ENCODE results near the gene MYOM3. TPM values are rescaled to one million over a fixed set of nuclear protein-coding genes. Genes with fewer than 3 reads are reported as not detected.
A peak's percentile ranks its signal among the peaks of the same experiment; 100 is the strongest.

The MYOM3 gene
- total and polyA plus RNA-seq, 2 donors = 0.29 to 7.7 TPM

DNA sequence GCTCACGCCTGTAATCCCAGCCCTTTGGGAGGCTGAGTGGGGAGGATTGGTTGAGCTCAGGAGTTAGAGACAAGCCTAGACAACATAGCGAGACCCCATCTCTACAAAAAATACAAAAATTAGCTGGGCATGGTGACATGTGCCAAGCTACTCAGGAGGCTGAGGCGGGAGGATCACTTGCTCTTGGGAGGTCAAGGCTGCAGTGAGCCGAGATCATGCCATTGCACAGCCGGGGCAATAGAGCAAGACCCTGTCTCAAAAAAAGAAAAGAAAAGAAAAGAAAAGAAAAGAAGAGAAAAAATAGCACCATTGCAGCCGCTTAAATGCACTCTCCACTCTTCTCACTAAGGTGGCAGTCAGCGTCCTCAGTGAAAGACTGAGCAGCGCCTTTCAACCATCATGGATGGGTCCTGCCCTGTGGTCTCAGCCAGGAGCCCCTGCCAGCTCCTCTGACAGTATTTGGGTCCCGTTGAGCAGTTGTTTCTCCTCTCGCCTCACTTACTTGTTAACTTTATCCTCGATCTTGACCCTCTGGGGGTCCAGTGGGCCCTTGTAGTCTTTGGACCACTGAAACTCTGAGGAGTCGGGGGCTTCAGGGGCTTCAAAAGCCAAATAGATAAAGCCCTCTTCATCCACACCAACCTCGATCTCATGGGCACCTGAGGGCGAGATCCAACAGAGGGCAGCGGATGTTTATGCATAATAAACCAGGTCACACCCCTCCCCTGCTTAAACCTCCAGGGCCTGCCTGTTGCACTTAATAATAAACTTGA, 36.9 kb downstream of the MYOM3 start:
- Histone ChIP-seq H3K4me1 (ENCODE audit: insufficient read depth) (no peaks in the 10 kb centered on the region), H3K27ac (ENCODE audit: low read depth) (no peak overlapping the region), H3K36me3 (ENCODE audit: insufficient read depth) (no peaks in the 10 kb centered on the region), H3K4me3 (ENCODE audit: low read depth, low read length) (no peak overlapping the region)
- no peak for DNase-seq (ENCODE audit: extremely low spot score)
- 81% methylated on average over 15 of the region's 15 CpGs for WGBS

DNA sequence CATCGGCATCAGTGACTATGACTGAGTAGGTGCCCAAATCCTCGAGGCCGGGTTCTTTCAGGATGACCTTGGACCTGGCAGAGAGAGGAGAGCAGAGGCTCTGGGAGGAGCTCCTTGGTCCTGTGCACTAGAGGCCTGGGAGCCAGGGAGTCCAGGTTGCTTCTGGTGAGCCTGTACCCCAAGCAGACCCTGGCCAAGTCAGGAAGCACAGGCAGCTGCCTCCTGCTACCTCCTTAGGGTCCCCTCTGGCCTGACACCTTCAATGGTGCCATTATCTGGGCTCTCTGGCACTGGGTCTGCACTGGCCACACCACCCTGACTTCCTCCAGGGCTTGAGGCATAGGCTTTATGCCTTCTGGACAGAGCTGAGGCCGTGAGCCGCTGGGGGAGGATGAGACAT, 37.7 kb downstream of the MYOM3 start:
- Histone ChIP-seq H3K4me3 (ENCODE audit: low read depth, low read length) (no peak overlapping the region), H3K27ac (ENCODE audit: low read depth) (no peak overlapping the region), H3K4me1 (ENCODE audit: insufficient read depth) (no peaks in the 10 kb centered on the region), H3K36me3 (ENCODE audit: insufficient read depth) (no peaks in the 10 kb centered on the region)
- no peak for DNase-seq (ENCODE audit: extremely low spot score)
- WGBS = 85% methylated on average over 5 of the region's 5 CpGs

DNA sequence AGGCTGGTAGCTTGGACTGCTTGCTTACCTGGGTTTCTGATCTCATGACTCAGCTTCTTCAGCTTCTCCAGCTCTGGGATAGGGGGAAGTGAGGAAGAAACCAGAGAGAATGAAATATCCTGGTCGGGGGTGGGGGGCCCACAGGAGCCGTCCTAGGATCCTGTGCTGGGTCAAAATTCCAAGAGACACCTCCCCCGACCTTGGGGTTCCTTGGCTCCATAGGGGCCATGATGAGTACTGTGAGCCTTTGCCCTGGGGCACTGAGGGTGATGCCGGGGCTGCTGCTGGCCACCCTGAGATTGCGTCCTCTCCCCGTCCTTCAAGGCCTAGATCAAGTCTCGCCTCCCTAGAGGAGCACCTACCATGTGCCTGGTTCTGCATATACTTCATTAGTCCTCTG, 40.0 kb downstream of the MYOM3 start:
- H3K36me3 ChIP-seq (ENCODE audit: insufficient read depth) = no peaks in the 10 kb centered on the region
- DNase-seq (ENCODE audit: extremely low spot score) = no peak
- H3K4me1 ChIP-seq (ENCODE audit: insufficient read depth) = no peaks in the 10 kb centered on the region
- no peak overlapping the region for H3K4me3 ChIP-seq (ENCODE audit: low read depth, low read length)
- H3K27ac ChIP-seq (ENCODE audit: low read depth) = no peak overlapping the region
- 92% methylated on average over 7 of the region's 7 CpGs for WGBS

DNA sequence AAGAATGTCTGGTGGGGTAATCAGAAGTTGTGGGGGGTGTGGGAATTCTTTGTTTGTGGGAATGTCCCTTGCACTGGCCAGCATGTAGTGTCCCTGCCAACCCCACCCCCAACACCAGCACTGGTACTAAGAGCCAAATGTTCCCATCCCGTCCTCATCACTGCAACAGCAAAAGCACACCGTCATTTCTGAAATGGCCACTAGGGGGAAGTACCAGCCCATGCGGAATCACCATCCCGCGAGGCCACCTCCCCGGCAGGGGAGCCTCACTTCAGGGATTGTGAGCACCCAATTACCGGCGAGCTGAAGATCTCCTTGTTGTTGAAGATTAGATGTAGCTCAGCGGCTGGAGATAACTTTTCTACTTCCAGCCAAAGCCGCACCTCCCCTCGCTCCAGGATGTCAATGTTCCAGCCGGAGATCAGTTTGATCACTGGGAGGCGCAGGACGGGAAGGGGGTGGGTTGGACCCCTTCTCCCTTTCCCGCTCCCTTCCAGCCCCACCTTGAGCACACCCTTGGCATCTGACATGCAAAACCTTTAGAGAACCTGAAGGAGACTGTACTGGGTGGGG, 41.0 kb downstream of the MYOM3 start:
- Histone ChIP-seq H3K4me1 (ENCODE audit: insufficient read depth) (no peaks in the 10 kb centered on the region), H3K27ac (ENCODE audit: low read depth) (no peak overlapping the region), H3K36me3 (ENCODE audit: insufficient read depth) (no peaks in the 10 kb centered on the region), H3K4me3 (ENCODE audit: low read depth, low read length) (no peak overlapping the region)
- DNase-seq (ENCODE audit: extremely low spot score) = peak; percentile 35
- WGBS = 14% methylated on average over 15 of the region's 15 CpGs

DNA sequence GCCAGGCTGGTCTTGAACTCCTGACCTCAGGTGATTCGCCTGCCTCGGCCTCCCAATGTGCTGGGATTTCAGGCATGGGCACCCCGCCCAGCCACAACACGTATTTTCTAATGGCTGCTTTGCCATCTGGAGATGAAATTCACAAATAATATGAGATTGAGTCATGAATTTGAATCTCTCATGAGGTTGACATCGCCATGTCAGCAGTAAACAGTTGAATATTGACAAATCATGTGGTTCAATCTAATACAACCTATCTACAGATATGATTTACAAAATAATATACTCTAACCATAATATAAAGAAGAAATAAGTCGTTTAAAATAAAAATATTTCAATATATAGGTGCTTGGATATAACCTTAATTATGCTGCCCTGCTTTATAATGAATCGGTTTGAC, 42.1 kb downstream of the MYOM3 start:
- no peak overlapping the region for H3K4me3 ChIP-seq (ENCODE audit: low read depth, low read length)

DNA sequence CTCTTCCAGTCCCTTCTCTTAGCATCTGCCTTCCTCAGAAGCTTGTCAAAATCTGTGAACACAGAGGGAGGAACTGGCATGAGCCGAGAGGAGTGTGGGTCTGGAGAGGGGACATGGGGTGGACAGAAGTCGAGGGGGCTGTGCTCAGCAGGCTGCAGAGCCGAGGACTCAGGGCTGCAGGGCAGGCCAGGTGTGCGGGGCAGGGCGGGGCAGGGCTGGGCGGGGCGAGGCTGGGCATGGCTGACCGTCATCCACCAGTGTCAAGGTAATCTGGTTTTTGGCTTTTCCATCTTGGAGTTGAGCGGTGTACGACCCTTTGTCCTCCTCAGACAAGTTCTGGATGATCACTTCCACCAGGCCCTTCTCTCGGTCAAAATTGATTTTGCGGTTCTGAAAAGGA, 44.0 kb downstream of the MYOM3 start:
- Histone ChIP-seq H3K4me1 (ENCODE audit: insufficient read depth) (no peaks in the 10 kb centered on the region), H3K4me3 (ENCODE audit: low read depth, low read length) (no peak overlapping the region), H3K36me3 (ENCODE audit: insufficient read depth) (no peaks in the 10 kb centered on the region), H3K27ac (ENCODE audit: low read depth) (no peak overlapping the region)
- 84% methylated on average over 12 of the region's 12 CpGs for WGBS
- no peak for DNase-seq (ENCODE audit: extremely low spot score)

More for the DNA sequence above, 42.1 kb downstream of the MYOM3 start:
- no peaks in the 10 kb centered on the region for H3K4me1 ChIP-seq (ENCODE audit: insufficient read depth)
- 74% methylated on average over 7 of the region's 7 CpGs for WGBS
- H3K27ac ChIP-seq (ENCODE audit: low read depth) = no peak overlapping the region
- H3K36me3 ChIP-seq (ENCODE audit: insufficient read depth) = no peaks in the 10 kb centered on the region
- no peak for DNase-seq (ENCODE audit: extremely low spot score)

DNA sequence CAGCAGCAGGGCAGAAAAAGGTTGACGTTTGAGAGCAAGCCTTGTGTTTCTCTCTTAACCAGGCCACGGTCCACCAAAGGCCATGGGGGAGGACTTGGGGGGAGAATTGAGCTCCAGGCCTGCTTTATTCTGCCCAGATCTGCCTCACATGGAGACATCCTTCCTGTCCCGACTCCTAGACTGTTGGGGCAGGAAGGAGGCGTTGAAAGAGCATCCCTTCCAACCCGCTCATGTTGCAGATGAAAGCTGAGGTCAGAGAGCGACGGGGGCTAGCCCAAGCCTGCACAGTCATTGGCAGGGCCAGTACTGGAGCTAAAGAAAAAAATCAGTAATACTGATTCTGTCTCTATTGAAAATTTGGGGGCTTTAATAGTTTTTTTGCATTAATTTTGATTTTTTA, 46.6 kb downstream of the MYOM3 start:
- H3K27ac ChIP-seq (ENCODE audit: low read depth) = no peak overlapping the region
- no peak overlapping the region for H3K4me3 ChIP-seq (ENCODE audit: low read depth, low read length)
- H3K4me1 ChIP-seq (ENCODE audit: insufficient read depth) = no peaks in the 10 kb centered on the region
- no peak for DNase-seq (ENCODE audit: extremely low spot score)
- H3K36me3 ChIP-seq (ENCODE audit: insufficient read depth) = no peaks in the 10 kb centered on the region
- 74% methylated on average over 7 of the region's 7 CpGs for WGBS

DNA sequence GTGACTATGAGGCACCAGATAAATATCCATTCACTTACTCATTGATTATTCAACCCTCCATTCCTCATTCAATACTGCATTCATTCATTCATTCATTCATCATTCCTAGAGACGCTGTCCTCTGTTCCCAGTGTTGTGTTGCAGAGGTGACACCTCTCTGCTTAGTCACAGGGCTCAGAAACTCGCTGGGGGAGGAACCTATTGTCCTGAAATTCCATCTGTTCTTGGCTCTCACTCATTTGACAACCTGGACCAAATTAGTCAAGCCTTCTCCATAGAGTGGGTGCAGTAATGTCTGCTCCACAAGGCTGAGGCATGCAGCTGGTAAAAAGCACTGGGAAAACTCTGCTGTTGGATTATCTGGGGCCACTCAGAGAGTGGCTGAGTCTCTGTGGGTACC, 49.7 kb downstream of the MYOM3 start:
- WGBS = 70% methylated on average over 2 of the region's 2 CpGs
- H3K36me3 ChIP-seq (ENCODE audit: insufficient read depth) = no peaks in the 10 kb centered on the region

DNA sequence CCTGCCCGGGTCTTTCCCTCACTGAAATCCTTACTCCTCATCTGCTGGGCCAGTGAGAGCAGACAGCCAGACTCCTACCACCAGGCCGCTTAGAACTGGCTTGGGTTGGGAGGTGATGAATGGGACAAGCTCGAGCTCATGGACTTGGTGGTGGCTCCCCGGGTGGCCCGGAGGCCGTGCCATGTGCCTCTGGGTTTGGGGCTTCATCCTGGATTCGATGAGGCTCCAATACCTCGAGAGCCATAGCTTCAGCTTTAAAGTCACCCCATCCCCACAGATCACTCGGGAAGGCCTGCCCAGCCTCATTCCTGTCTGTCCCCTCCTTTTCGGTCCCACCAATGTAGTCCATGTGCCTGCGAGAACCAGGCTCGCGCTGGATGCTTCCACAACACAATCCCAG, 51.5 kb downstream of the MYOM3 start:
- 88% methylated on average over 13 of the region's 13 CpGs for WGBS
- no peaks in the 10 kb centered on the region for H3K4me1 ChIP-seq (ENCODE audit: insufficient read depth)
- H3K36me3 ChIP-seq (ENCODE audit: insufficient read depth) = no peaks in the 10 kb centered on the region
- no peak for DNase-seq (ENCODE audit: extremely low spot score)
- no peak overlapping the region for H3K27ac ChIP-seq (ENCODE audit: low read depth)
- no peak overlapping the region for H3K4me3 ChIP-seq (ENCODE audit: low read depth, low read length)

More for the DNA sequence above, 49.7 kb downstream of the MYOM3 start:
- H3K27ac ChIP-seq (ENCODE audit: low read depth) = no peak overlapping the region
- no peak for DNase-seq (ENCODE audit: extremely low spot score)
- no peaks in the 10 kb centered on the region for H3K4me1 ChIP-seq (ENCODE audit: insufficient read depth)
- no peak overlapping the region for H3K4me3 ChIP-seq (ENCODE audit: low read depth, low read length)

DNA sequence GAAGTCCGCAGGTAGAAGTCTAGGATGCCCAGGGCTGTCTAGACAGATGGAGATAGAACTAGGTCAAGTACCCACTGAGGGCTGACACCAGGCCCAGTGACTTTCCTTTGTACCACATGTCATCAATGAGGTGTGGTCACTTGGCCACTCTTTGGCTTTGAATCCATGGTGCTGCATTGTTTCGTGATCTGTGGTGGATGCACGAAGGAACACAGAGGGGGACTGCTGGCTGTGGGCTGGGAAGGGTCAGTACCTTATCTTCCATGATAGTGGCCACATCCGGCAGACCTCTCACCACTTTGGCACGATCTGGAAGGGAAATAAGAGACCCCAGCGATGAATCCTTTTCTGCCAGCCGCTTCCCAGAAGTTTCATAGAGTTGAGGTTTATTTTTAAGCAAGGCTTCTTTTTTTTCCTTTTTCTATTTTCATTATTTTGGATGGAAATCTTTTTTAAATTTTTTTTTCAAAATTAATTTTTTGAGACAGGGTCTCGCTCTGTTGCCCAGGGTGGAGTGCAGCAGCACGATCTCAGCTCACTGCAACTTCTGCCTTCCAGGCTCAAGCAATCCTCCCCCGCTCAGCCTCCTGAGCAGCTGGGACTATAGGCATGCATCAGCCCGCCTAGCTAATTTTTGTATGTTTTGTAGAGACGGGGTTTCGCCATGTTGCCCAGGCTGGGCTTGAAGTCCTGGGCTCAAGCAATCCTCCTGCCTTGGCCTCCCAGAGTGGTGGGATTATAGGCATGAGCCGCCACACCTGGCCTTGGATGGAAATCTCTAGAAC, 53.1 kb downstream of the MYOM3 start:
- 87% methylated on average over 14 of the region's 14 CpGs for WGBS

DNA sequence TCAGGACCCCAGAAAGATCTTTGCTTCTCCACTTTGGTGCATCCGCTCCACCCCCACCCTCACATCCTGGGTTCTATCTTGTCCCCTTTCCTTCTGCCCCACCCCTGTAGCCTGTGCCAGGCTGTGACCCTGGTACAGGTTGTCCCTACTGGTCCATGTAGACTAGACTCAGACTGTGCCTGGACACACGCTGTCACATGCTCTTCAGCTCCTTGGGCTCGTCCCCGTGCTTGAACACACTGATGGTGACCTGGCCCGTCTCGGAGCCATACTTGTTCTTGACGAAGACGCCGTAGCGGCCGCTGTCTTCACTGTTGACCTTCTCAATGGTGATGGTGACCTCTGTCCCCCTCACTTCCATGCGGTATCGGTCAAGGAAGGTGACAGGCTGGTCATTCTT, 54.8 kb downstream of the MYOM3 start:
- H3K4me3 ChIP-seq (ENCODE audit: low read depth, low read length) = no peak overlapping the region
- DNase-seq (ENCODE audit: extremely low spot score) = no peak
- no peaks in the 10 kb centered on the region for H3K36me3 ChIP-seq (ENCODE audit: insufficient read depth)
- 94% methylated on average over 13 of the region's 13 CpGs for WGBS
- no peak overlapping the region for H3K27ac ChIP-seq (ENCODE audit: low read depth)
- H3K4me1 ChIP-seq (ENCODE audit: insufficient read depth) = no peaks in the 10 kb centered on the region

More for the DNA sequence above, 53.1 kb downstream of the MYOM3 start:
- no peaks in the 10 kb centered on the region for H3K4me1 ChIP-seq (ENCODE audit: insufficient read depth)
- no peak for DNase-seq (ENCODE audit: extremely low spot score)
- H3K4me3 ChIP-seq (ENCODE audit: low read depth, low read length) = no peak overlapping the region
- H3K27ac ChIP-seq (ENCODE audit: low read depth) = no peak overlapping the region
- H3K36me3 ChIP-seq (ENCODE audit: insufficient read depth) = no peaks in the 10 kb centered on the region

DNA sequence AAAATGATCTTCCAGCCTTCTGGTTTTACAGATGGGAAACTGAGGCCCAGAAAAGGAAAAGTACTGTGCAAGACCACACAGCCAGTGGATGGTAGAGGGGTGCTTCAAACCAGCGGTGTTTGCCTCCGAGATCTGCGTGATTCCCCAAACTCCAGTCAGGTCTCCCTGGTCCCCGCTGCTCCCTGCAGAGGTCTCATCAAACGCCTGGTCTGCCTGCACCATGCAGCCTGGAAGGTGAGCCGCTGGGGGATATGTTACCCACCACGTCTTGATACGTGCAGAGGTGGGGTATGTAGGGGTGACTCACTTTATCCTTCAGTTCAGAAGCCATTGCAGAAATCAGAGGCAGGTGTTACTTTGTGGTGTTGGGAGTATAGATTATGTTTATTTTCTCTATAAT, 56.3 kb downstream of the MYOM3 start:
- H3K27ac ChIP-seq (ENCODE audit: low read depth) = no peak overlapping the region
- WGBS = 80% methylated on average over 8 of the region's 8 CpGs
- no peak overlapping the region for H3K4me3 ChIP-seq (ENCODE audit: low read depth, low read length)
- no peaks in the 10 kb centered on the region for H3K4me1 ChIP-seq (ENCODE audit: insufficient read depth)
- DNase-seq (ENCODE audit: extremely low spot score) = no peak
- H3K36me3 ChIP-seq (ENCODE audit: insufficient read depth) = no peaks in the 10 kb centered on the region

DNA sequence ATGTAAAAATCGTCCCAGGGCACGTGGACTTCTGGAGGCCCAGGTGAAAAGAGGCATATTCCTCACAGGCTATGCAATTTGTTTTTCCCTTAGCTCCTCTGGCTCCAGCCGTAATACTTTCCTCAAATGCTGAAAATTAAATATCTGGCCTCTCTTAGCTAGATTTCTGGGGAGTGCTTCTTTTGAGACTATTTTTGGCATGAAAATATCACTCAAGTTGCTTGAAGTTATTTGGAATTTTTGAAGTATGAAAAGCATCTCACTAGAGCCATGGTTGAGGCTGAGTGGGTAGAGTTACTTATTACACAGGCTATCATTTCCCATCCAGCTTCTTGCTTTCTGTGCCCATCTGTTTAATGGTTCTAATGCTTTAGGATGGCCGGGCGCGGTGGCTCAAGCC, 59.7 kb downstream of the MYOM3 start:
- H3K36me3 ChIP-seq (ENCODE audit: insufficient read depth) = no peaks in the 10 kb centered on the region
- no peak for DNase-seq (ENCODE audit: extremely low spot score)
- no peak overlapping the region for H3K4me3 ChIP-seq (ENCODE audit: low read depth, low read length)
- no peak overlapping the region for H3K27ac ChIP-seq (ENCODE audit: low read depth)
- WGBS = 63% methylated on average over 6 of the region's 6 CpGs
- H3K4me1 ChIP-seq (ENCODE audit: insufficient read depth) = no peaks in the 10 kb centered on the region

All from urinary bladder (tissue), 4 donors.